ENCODE results near the gene ARHGAP24. TPM values are rescaled to one million over a fixed set of nuclear protein-coding genes. Genes with fewer than 3 reads are reported as not detected.

Gene ARHGAP24
- total and polyA plus RNA-seq, 2 experiments from 2014 or later: 19.5 to 29.6 TPM

- Histone ChIP-seq H3K27me3 (no peaks in the 10 kb centered on the region), H3K36me3 (replicated peaks; ENCODE audit: insufficient read depth, low read depth) (no peaks in the 10 kb centered on the region), H2AFZ (no peak overlapping the region), H3K4me2 (peak overlapping the region; percentile 41), H3K4me3 (no peak overlapping the region), H4K20me1 (ENCODE audit: insufficient read depth, poor library complexity, severe bottlenecking) (no peaks in the 10 kb centered on the region), H3K9me2 (replicated peaks; ENCODE audit: insufficient read depth) (no peaks in the 10 kb centered on the region), H3K27ac (peak overlapping the region; percentile 56), H3K79me2 (no peaks in the 10 kb centered on the region), H3K9me3 (ENCODE audit: low read depth) (no peaks in the 10 kb centered on the region), H3K4me1 (ENCODE audit: insufficient read depth) (peaks cover 11% of the 10 kb centered on the region)
- 91% methylated on average over 3 of the region's 3 CpGs for WGBS (ENCODE audit: low lambda C conversion rate, missing lambda C conversion rate)
- DNase-seq (ENCODE audit: low spot score): no peak
- no peak for TF ChIP-seq EZH2phosphoT487 (IDR thresholded peaks at IDR 0.05; ENCODE audit: low read depth, severe bottlenecking, unreplicated experiment)
- TF ChIP-seq EZH2 (IDR thresholded peaks at IDR 0.05; ENCODE audit: borderline replicate concordance): no peak
- TF ChIP-seq, protein P1, sequence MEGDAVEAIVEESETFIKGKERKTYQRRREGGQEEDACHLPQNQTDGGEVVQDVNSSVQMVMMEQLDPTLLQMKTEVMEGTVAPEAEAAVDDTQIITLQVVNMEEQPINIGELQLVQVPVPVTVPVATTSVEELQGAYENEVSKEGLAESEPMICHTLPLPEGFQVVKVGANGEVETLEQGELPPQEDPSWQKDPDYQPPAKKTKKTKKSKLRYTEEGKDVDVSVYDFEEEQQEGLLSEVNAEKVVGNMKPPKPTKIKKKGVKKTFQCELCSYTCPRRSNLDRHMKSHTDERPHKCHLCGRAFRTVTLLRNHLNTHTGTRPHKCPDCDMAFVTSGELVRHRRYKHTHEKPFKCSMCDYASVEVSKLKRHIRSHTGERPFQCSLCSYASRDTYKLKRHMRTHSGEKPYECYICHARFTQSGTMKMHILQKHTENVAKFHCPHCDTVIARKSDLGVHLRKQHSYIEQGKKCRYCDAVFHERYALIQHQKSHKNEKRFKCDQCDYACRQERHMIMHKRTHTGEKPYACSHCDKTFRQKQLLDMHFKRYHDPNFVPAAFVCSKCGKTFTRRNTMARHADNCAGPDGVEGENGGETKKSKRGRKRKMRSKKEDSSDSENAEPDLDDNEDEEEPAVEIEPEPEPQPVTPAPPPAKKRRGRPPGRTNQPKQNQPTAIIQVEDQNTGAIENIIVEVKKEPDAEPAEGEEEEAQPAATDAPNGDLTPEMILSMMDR (IDR thresholded peaks at IDR 0.05; ENCODE audit: poor library complexity): no peak
Measured at GRCh38 chr4:85430226-85430625, 44.7 kb upstream of the ARHGAP24 start.

GRCh38 chr4:85430697-85431096 lies 44.3 kb upstream of the ARHGAP24 start:
- peak; percentile 40 for DNase-seq (ENCODE audit: low spot score)
- no peak overlapping the region for H2AFZ ChIP-seq
- WGBS (ENCODE audit: low lambda C conversion rate, missing lambda C conversion rate): 31% methylated on average over 5 of the region's 5 CpGs
- peaks cover 11% of the 10 kb centered on the region for H3K4me1 ChIP-seq (ENCODE audit: insufficient read depth)
- H3K79me2 ChIP-seq: no peaks in the 10 kb centered on the region
- TF ChIP-seq EZH2phosphoT487 (IDR thresholded peaks at IDR 0.05; ENCODE audit: low read depth, severe bottlenecking, unreplicated experiment) (no peak), EZH2 (IDR thresholded peaks at IDR 0.05; ENCODE audit: borderline replicate concordance) (no peak)
- TF ChIP-seq, protein P1 (IDR thresholded peaks at IDR 0.05; ENCODE audit: poor library complexity): no peak
- H4K20me1 ChIP-seq (ENCODE audit: insufficient read depth, poor library complexity, severe bottlenecking): no peaks in the 10 kb centered on the region
- no peak overlapping the region for H3K4me3 ChIP-seq
- peak overlapping the region; percentile 41 for H3K4me2 ChIP-seq
- H3K9me3 ChIP-seq (ENCODE audit: low read depth): no peaks in the 10 kb centered on the region
- H3K36me3 ChIP-seq (replicated peaks; ENCODE audit: insufficient read depth, low read depth): no peaks in the 10 kb centered on the region
- peak overlapping the region; percentile 56 for H3K27ac ChIP-seq
- H3K9me2 ChIP-seq (replicated peaks; ENCODE audit: insufficient read depth): no peaks in the 10 kb centered on the region
- no peaks in the 10 kb centered on the region for H3K27me3 ChIP-seq

- WGBS (ENCODE audit: low lambda C conversion rate, missing lambda C conversion rate): 75% methylated on average over 3 of the region's 3 CpGs
- H3K9me2 ChIP-seq (replicated peaks; ENCODE audit: insufficient read depth): no peaks in the 10 kb centered on the region
- H3K4me3 ChIP-seq: no peak overlapping the region
- no peak overlapping the region for H3K27ac ChIP-seq
- peaks cover 11% of the 10 kb centered on the region for H3K4me1 ChIP-seq (ENCODE audit: insufficient read depth)
- DNase-seq (ENCODE audit: low spot score): no peak
- H3K79me2 ChIP-seq: no peaks in the 10 kb centered on the region
- no peaks in the 10 kb centered on the region for H3K9me3 ChIP-seq (ENCODE audit: low read depth)
- no peak overlapping the region for H2AFZ ChIP-seq
- no peaks in the 10 kb centered on the region for H3K36me3 ChIP-seq (replicated peaks; ENCODE audit: insufficient read depth, low read depth)
- no peak for TF ChIP-seq EZH2 (IDR thresholded peaks at IDR 0.05; ENCODE audit: borderline replicate concordance)
- TF ChIP-seq, protein P1 (IDR thresholded peaks at IDR 0.05; ENCODE audit: poor library complexity): no peak
- TF ChIP-seq EZH2phosphoT487 (IDR thresholded peaks at IDR 0.05; ENCODE audit: low read depth, severe bottlenecking, unreplicated experiment): no peak
- no peaks in the 10 kb centered on the region for H3K27me3 ChIP-seq
- H3K4me2 ChIP-seq: no peak overlapping the region
- no peaks in the 10 kb centered on the region for H4K20me1 ChIP-seq (ENCODE audit: insufficient read depth, poor library complexity, severe bottlenecking)
Measured at GRCh38 chr4:85431156-85431555, 43.8 kb upstream of the ARHGAP24 start.
